ENCODE data around the gene TRIOBP.

DNA sequence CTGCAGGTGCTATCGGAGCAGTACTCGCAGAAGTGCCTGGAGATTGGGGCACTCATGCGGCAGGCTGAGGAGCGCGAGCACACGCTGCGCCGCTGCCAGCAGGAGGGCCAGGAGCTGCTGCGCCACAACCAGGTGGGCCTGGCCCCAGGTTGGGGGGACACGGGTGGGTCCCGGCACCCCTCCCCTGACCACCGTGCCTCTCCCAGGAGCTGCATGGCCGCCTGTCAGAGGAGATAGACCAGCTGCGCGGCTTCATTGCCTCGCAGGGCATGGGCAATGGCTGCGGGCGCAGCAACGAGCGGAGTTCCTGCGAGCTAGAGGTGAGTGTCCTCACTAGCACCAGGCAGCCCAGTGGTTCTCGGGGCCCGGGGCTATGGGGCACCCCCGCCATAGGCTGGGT is 72.2 kb downstream of the TRIOBP start:
- TF ChIP-seq CTCF (IDR thresholded peaks at IDR 0.05) (no peak), POLR2A (IDR thresholded peaks at IDR 0.05) (no peak), POLR2AphosphoS5 (IDR thresholded peaks at IDR 0.05) (no peak)
